Gastroesophageal sphincter (tissue), 4 donors: Measurements from ENCODE around the gene STX8. TPM values are rescaled to one million over a fixed set of nuclear protein-coding genes. Genes with fewer than 3 reads are reported as not detected.

ENCODE experiments used
- ATAC-seq: fragments of 150-250 bp; one replicate; pipeline ENCODE4 v1.9.1; 2016; ENCODE audit warnings: mild to moderate bottlenecking, moderate library complexity
- H3K27ac ChIP-seq, 4 donors: fragments of 200-600 bp; sonication (generic) in 3 of 4; 1 replicate in 3 of 4; 2 replicates in 1 of 4; pipeline ENCODE4 v1.5.1; 2016 to 2019
- H3K27me3 ChIP-seq: fragments of 200-600 bp; sonication (generic); one replicate; pipeline ENCODE4 v1.5.1; 2019
- H3K36me3 ChIP-seq, 2 donors: fragments of 200-600 bp; sonication (generic); one replicate each; pipeline ENCODE4 v1.5.1; 2019; ENCODE audit warnings: control low read depth in 1 of 2
- H3K4me1 ChIP-seq, 3 donors: fragments of 200-600 bp; sonication (generic); 1 replicate in 2 of 3; 2 replicates in 1 of 3; pipeline ENCODE4 v1.5.1; 2016 to 2019; ENCODE audit warnings: control low read depth in 2 of 3
- H3K4me3 ChIP-seq, 2 donors: fragments of 200-600 bp; sonication (generic); one replicate each; pipeline ENCODE4 v1.5.1; 2019; ENCODE audit warnings: mild to moderate bottlenecking in 1 of 2, moderate library complexity in 1 of 2
- H3K9me3 ChIP-seq, 3 donors: fragments of 200-600 bp; sonication (generic); one replicate each; pipeline ENCODE4 v1.5.1; 2017 to 2019; ENCODE audit warnings: control low read depth in 2 of 3
- CTCF ChIP-seq, 4 experiments: fragments of 200-600 bp in 2 of 4; fragments of 450-650 bp in 2 of 4; sonication (generic) in 1 of 4; IDR thresholded peaks; one replicate each; pipeline ENCODE4 v1.5.1; 2017 to 2019; ENCODE audit warnings: antibody characterized with exemption in 4 of 4, mild to moderate bottlenecking in 2 of 4, moderate library complexity in 2 of 4
- EP300 ChIP-seq: sonication (generic); formaldehyde crosslinking; IDR thresholded peaks from one replicate; pipeline ENCODE4 v1.6.1; 2017; ENCODE audit warnings: antibody characterized with exemption, mild to moderate bottlenecking
- POLR2A ChIP-seq, 2 donors: fragments of 450-650 bp; IDR thresholded peaks; one replicate each; pipeline ENCODE4 v1.6.1; 2017; ENCODE audit warnings: antibody characterized with exemption in 2 of 2, mild to moderate bottlenecking in 2 of 2, moderate library complexity in 1 of 2
- POLR2AphosphoS5 ChIP-seq: sonication (generic); formaldehyde crosslinking; IDR thresholded peaks from one replicate; pipeline ENCODE4 v1.6.1; 2017; ENCODE audit warnings: antibody characterized with exemption
- WGBS, 2 donors: methylation state at CpG; one replicate each; pipeline ENCODE4 v1.1.5; 2018; ENCODE audit warnings: low coverage in 1 of 2; 5-methylcytosine and 5-hydroxymethylcytosine counted together
- total RNA-seq, 4 donors: library from RNA; depleted of rRNA; stranded (reverse); fragments of >200 nt; gene quantifications; one replicate each; pipeline ENCODE4 v1.1.0, GENCODE V29; 2016

Gene STX8
- total RNA-seq, 4 donors from 2014 or later = 67.9 to 106 (median 87.1) TPM

- 83 to 88% methylated on average over 8 to 12 of the region's 21 CpGs for WGBS, 2 donors
- Histone ChIP-seq H3K36me3 (no peaks in the 10 kb centered on the region), H3K4me1 (no peaks in the 10 kb centered on the region), H3K4me3 (no peak overlapping the region), H3K27ac (no peak overlapping the region), H3K9me3 (peaks cover 0 to 8% (median 0%) of the 10 kb centered on the region in 3 donors), H3K27me3 (no peaks in the 10 kb centered on the region)
- TF ChIP-seq POLR2AphosphoS5 (no peak), POLR2A (IDR thresholded peaks at IDR 0.05) (no peak), EP300 (no peak), CTCF (IDR thresholded peaks at IDR 0.05) (no peak)
- no peak for ATAC-seq
These were observed 244.9 kb downstream of the STX8 start for GRCh38 chr17:9330611-9331271.

GRCh38 chr17:9330141-9330540 lies 245.5 kb downstream of the STX8 start:
- no peaks in the 10 kb centered on the region for H3K36me3 ChIP-seq

GRCh38 chr17:9329251-9329921 lies 246.2 kb downstream of the STX8 start:
- no peaks in the 10 kb centered on the region for H3K27me3 ChIP-seq
- no peaks in the 10 kb centered on the region for H3K4me1 ChIP-seq
- TF ChIP-seq POLR2A (IDR thresholded peaks at IDR 0.05) (no peak), CTCF (IDR thresholded peaks at IDR 0.05) (no peak), POLR2AphosphoS5 (no peak)
- no peak for ATAC-seq
- no peaks in the 10 kb centered on the region for H3K9me3 ChIP-seq
- WGBS, 2 donors = 91 to 100% methylated on average over 2 to 9 of the region's 9 CpGs
- H3K36me3 ChIP-seq = no peaks in the 10 kb centered on the region
- H3K27ac ChIP-seq = no peak overlapping the region
- H3K4me3 ChIP-seq = no peak overlapping the region

More at GRCh38 chr17:9330141-9330540, 245.5 kb downstream of the STX8 start:
- TF ChIP-seq CTCF (IDR thresholded peaks at IDR 0.05) (no peak), POLR2A (IDR thresholded peaks at IDR 0.05) (no peak), EP300 (no peak), POLR2AphosphoS5 (no peak)
- H3K4me3 ChIP-seq = no peak overlapping the region
- peaks cover 0 to 4% (median 0%) of the 10 kb centered on the region in 3 donors for H3K9me3 ChIP-seq
- no peak overlapping the region for H3K27ac ChIP-seq
- H3K27me3 ChIP-seq = no peaks in the 10 kb centered on the region
- 84 to 87% methylated on average over 3 to 5 of the region's 5 CpGs for WGBS, 2 donors
- no peak for ATAC-seq
- H3K4me1 ChIP-seq = no peaks in the 10 kb centered on the region

GRCh38 chr17:9324864-9325263 lies 250.8 kb downstream of the STX8 start:
- Histone ChIP-seq H3K27me3 (no peaks in the 10 kb centered on the region), H3K36me3 (no peaks in the 10 kb centered on the region), H3K27ac (no peak overlapping the region), H3K4me3 (no peak overlapping the region), H3K9me3 (no peaks in the 10 kb centered on the region), H3K4me1 (no peaks in the 10 kb centered on the region)
- 97 to 100% methylated on average over 1 to 4 of the region's 4 CpGs for WGBS, 2 donors
- peak; percentile 50 for ATAC-seq
- TF ChIP-seq CTCF (IDR thresholded peaks at IDR 0.05) (no peak), EP300 (no peak), POLR2A (IDR thresholded peaks at IDR 0.05) (no peak), POLR2AphosphoS5 (no peak)

- 100% methylated on average over 1 of the region's 2 CpGs for WGBS, 2 donors
- Histone ChIP-seq H3K27me3 (no peaks in the 10 kb centered on the region), H3K9me3 (peaks cover 0 to 16% (median 0%) of the 10 kb centered on the region in 3 donors), H3K27ac (no peak overlapping the region), H3K4me1 (no peaks in the 10 kb centered on the region), H3K4me3 (no peak overlapping the region), H3K36me3 (no peaks in the 10 kb centered on the region)
- no peak for TF ChIP-seq EP300
- no peak for TF ChIP-seq POLR2AphosphoS5
- TF ChIP-seq POLR2A (IDR thresholded peaks at IDR 0.05) = no peak
- TF ChIP-seq CTCF (IDR thresholded peaks at IDR 0.05) = no peak
- no peak for ATAC-seq
These were observed 253.3 kb downstream of the STX8 start for GRCh38 chr17:9322326-9322725.
